HG03095 (cell line): ENCODE results near the gene WNT9B.

Source experiments
- ATAC-seq: cut with Tn5 transposase; IDR thresholded peaks from one replicate; pipeline ENCODE4 v1.9.1; 2021; ENCODE audit warnings: moderate library complexity; ENCODE audit not compliant: unreplicated experiment

The WNT9B gene

GRCh38 chr17:46879101-46879500 lies 27.7 kb downstream of the WNT9B start:
- ATAC-seq: no peak

- ATAC-seq: no peak
Observed at GRCh38 chr17:46881015-46881414, 29.6 kb downstream of the WNT9B start.

GRCh38 chr17:46882666-46883065 lies 31.3 kb downstream of the WNT9B start:
- no peak for ATAC-seq

- no peak for ATAC-seq
Observed at GRCh38 chr17:46883871-46884520, 32.6 kb downstream of the WNT9B start.

- ATAC-seq: no peak
Observed at GRCh38 chr17:46884552-46884951, 33.2 kb downstream of the WNT9B start.

GRCh38 chr17:46885415-46886309 lies 34.3 kb downstream of the WNT9B start:
- ATAC-seq: no peak

- no peak for ATAC-seq
Observed at GRCh38 chr17:46886310-46886663, 34.9 kb downstream of the WNT9B start.

GRCh38 chr17:46887717-46888116 lies 36.3 kb downstream of the WNT9B start:
- no peak for ATAC-seq

GRCh38 chr17:46888727-46889126 lies 37.3 kb downstream of the WNT9B start:
- no peak for ATAC-seq

GRCh38 chr17:46889519-46889918 lies 38.1 kb downstream of the WNT9B start:
- no peak for ATAC-seq

- no peak for ATAC-seq
Observed at GRCh38 chr17:46889992-46890564, 38.7 kb downstream of the WNT9B start.

- ATAC-seq: no peak
Observed at GRCh38 chr17:46890638-46891037, 39.3 kb downstream of the WNT9B start.

GRCh38 chr17:46892192-46892703 lies 40.9 kb downstream of the WNT9B start:
- no peak for ATAC-seq

GRCh38 chr17:46894024-46894423 lies 42.6 kb downstream of the WNT9B start:
- ATAC-seq: no peak

- no peak for ATAC-seq
Observed at GRCh38 chr17:46894476-46895151, 43.2 kb downstream of the WNT9B start.

GRCh38 chr17:46895171-46895570 lies 43.8 kb downstream of the WNT9B start:
- ATAC-seq: no peak

- ATAC-seq: no peak
Observed at GRCh38 chr17:46896991-46897390, 45.6 kb downstream of the WNT9B start.

GRCh38 chr17:46898364-46898763 lies 47.0 kb downstream of the WNT9B start:
- ATAC-seq: no peak

GRCh38 chr17:46898860-46899259 lies 47.5 kb downstream of the WNT9B start:
- no peak for ATAC-seq

- ATAC-seq: no peak
Observed at GRCh38 chr17:46901291-46901690, 49.9 kb downstream of the WNT9B start.
